ENCODE results near the gene CEP126.
"Not testable (repeated sequence)": the region's sequence is repeated elsewhere in the genome, so short reads cannot be mapped to it uniquely, and the experiment has no call there.

CEP126 gene

GRCh38 chr11:101955278-101955677 is 40.5 kb downstream of the CEP126 start:
- 100% methylated on average over 3 of the region's 3 CpGs for WGBS (ENCODE audit: insufficient coverage)

GRCh38 chr11:101955701-101956100 is 40.9 kb downstream of the CEP126 start:
- DNase-seq = no peak
- ChIA-PET CTCF (no interaction called here), POLR2A (no interaction called here)
- Histone ChIP-seq H3K9me3 (ENCODE audit: control extremely low read depth in 1 of 5, control insufficient read depth in 4 of 5, insufficient read depth in 2 of 5, low read depth in 1 of 5, low read length in 4 of 5) (no peaks in the 10 kb centered on the region), H3K4me1 (ENCODE audit: control extremely low read depth in 1 of 4, control insufficient read depth in 4 of 4, insufficient read depth in 4 of 4, low read length in 3 of 4) (no peaks in the 10 kb centered on the region), H3K27ac (ENCODE audit: insufficient read depth in 1 of 2, low read depth in 1 of 2, low read length in 2 of 2, poor library complexity in 1 of 2, severe bottlenecking in 2 of 2) (no peak overlapping the region), H3K36me3 (ENCODE audit: control insufficient read depth in 4 of 4, insufficient read depth in 4 of 4, low read length in 3 of 4) (peaks cover 0 to 25% (median 1%) of the 10 kb centered on the region in 4 experiments), H3K27me3 (replicated peaks in 2 of 5; ENCODE audit: control insufficient read depth in 4 of 5, insufficient read depth in 5 of 5, low read length in 4 of 5) (no peaks in the 10 kb centered on the region), H3K4me3 (ENCODE audit: control insufficient read depth in 1 of 7, extremely low read depth in 1 of 7, insufficient read depth in 4 of 7, low read depth in 2 of 7, low read length in 6 of 7) (no peak overlapping the region)
- 93% methylated on average over 5 of the region's 5 CpGs for WGBS (ENCODE audit: insufficient coverage)

More at GRCh38 chr11:101955278-101955677, 40.5 kb downstream of the CEP126 start:
- Histone ChIP-seq H3K4me3 (ENCODE audit: control insufficient read depth in 1 of 7, extremely low read depth in 1 of 7, insufficient read depth in 4 of 7, low read depth in 2 of 7, low read length in 6 of 7) (no peak overlapping the region), H3K9me3 (ENCODE audit: control extremely low read depth in 1 of 5, control insufficient read depth in 4 of 5, insufficient read depth in 2 of 5, low read depth in 1 of 5, low read length in 4 of 5) (no peaks in the 10 kb centered on the region), H3K27me3 (replicated peaks in 2 of 5; ENCODE audit: control insufficient read depth in 4 of 5, insufficient read depth in 5 of 5, low read length in 4 of 5) (no peaks in the 10 kb centered on the region), H3K4me1 (ENCODE audit: control extremely low read depth in 1 of 4, control insufficient read depth in 4 of 4, insufficient read depth in 4 of 4, low read length in 3 of 4) (no peaks in the 10 kb centered on the region), H3K27ac (ENCODE audit: insufficient read depth in 1 of 2, low read depth in 1 of 2, low read length in 2 of 2, poor library complexity in 1 of 2, severe bottlenecking in 2 of 2) (no peak overlapping the region), H3K36me3 (ENCODE audit: control insufficient read depth in 4 of 4, insufficient read depth in 4 of 4, low read length in 3 of 4) (peaks cover 0 to 25% (median 1%) of the 10 kb centered on the region in 4 experiments)
- ChIA-PET CTCF (no interaction called here), POLR2A (no interaction called here)
- no peak for DNase-seq

GRCh38 chr11:101960231-101960630 is 45.4 kb downstream of the CEP126 start:
- Histone ChIP-seq H3K27me3 (replicated peaks in 2 of 5; ENCODE audit: control insufficient read depth in 4 of 5, insufficient read depth in 5 of 5, low read length in 4 of 5) (no peaks in the 10 kb centered on the region), H3K9me3 (ENCODE audit: control extremely low read depth in 1 of 5, control insufficient read depth in 4 of 5, insufficient read depth in 2 of 5, low read depth in 1 of 5, low read length in 4 of 5) (no peaks in the 10 kb centered on the region), H3K36me3 (ENCODE audit: control insufficient read depth in 4 of 4, insufficient read depth in 4 of 4, low read length in 3 of 4) (peaks cover 0 to 22% (median 1%) of the 10 kb centered on the region in 4 experiments), H3K4me3 (ENCODE audit: control insufficient read depth in 1 of 7, extremely low read depth in 1 of 7, insufficient read depth in 4 of 7, low read depth in 2 of 7, low read length in 6 of 7) (no peak overlapping the region), H3K27ac (ENCODE audit: insufficient read depth in 1 of 2, low read depth in 1 of 2, low read length in 2 of 2, poor library complexity in 1 of 2, severe bottlenecking in 2 of 2) (no peak overlapping the region), H3K4me1 (ENCODE audit: control extremely low read depth in 1 of 4, control insufficient read depth in 4 of 4, insufficient read depth in 4 of 4, low read length in 3 of 4) (no peaks in the 10 kb centered on the region)
- POLR2A ChIA-PET = no interaction called here
- CTCF ChIA-PET = no interaction called here
- no peak for DNase-seq
- no CpG with 5 or more reads among the region's 1 CpG for WGBS (ENCODE audit: insufficient coverage)

- H3K27me3 ChIP-seq (replicated peaks in 2 of 5; ENCODE audit: control insufficient read depth in 4 of 5, insufficient read depth in 5 of 5, low read length in 4 of 5); H3K27ac ChIP-seq (ENCODE audit: insufficient read depth in 1 of 2, low read depth in 1 of 2, low read length in 2 of 2, poor library complexity in 1 of 2, severe bottlenecking in 2 of 2); H3K36me3 ChIP-seq (ENCODE audit: control insufficient read depth in 4 of 4, insufficient read depth in 4 of 4, low read length in 3 of 4); CTCF ChIA-PET; DNase-seq; H3K4me1 ChIP-seq (ENCODE audit: control extremely low read depth in 1 of 4, control insufficient read depth in 4 of 4, insufficient read depth in 4 of 4, low read length in 3 of 4); H3K4me3 ChIP-seq (ENCODE audit: control insufficient read depth in 1 of 7, extremely low read depth in 1 of 7, insufficient read depth in 4 of 7, low read depth in 2 of 7, low read length in 6 of 7); POLR2A ChIA-PET; H3K9me3 ChIP-seq (ENCODE audit: control extremely low read depth in 1 of 5, control insufficient read depth in 4 of 5, insufficient read depth in 2 of 5, low read depth in 1 of 5, low read length in 4 of 5): not testable (repeated sequence)
- 98% methylated on average over 9 of the region's 10 CpGs for WGBS (ENCODE audit: insufficient coverage)
These were observed 49.4 kb downstream of the CEP126 start for GRCh38 chr11:101964200-101964599.

- Histone ChIP-seq H3K9me3 (ENCODE audit: control extremely low read depth in 1 of 5, control insufficient read depth in 4 of 5, insufficient read depth in 2 of 5, low read depth in 1 of 5, low read length in 4 of 5) (peaks cover 0 to 4% (median 0%) of the 10 kb centered on the region in 5 experiments), H3K27ac (ENCODE audit: insufficient read depth in 1 of 2, low read depth in 1 of 2, low read length in 2 of 2, poor library complexity in 1 of 2, severe bottlenecking in 2 of 2) (no peak overlapping the region), H3K27me3 (replicated peaks in 2 of 5; ENCODE audit: control insufficient read depth in 4 of 5, insufficient read depth in 5 of 5, low read length in 4 of 5) (no peaks in the 10 kb centered on the region), H3K4me3 (ENCODE audit: control insufficient read depth in 1 of 7, extremely low read depth in 1 of 7, insufficient read depth in 4 of 7, low read depth in 2 of 7, low read length in 6 of 7) (no peak overlapping the region), H3K4me1 (ENCODE audit: control extremely low read depth in 1 of 4, control insufficient read depth in 4 of 4, insufficient read depth in 4 of 4, low read length in 3 of 4) (no peaks in the 10 kb centered on the region), H3K36me3 (ENCODE audit: control insufficient read depth in 4 of 4, insufficient read depth in 4 of 4, low read length in 3 of 4) (no peaks in the 10 kb centered on the region)
- CTCF ChIA-PET = interaction anchor here (0.7 to 1.5 kb wide), 3 partner anchors 10 to 199 kb away, joined by 3 to 6 read pairs (median 3); no protein-coding TSS in a partner anchor
- WGBS (ENCODE audit: insufficient coverage) = no CpG with 5 or more reads among the region's 2 CpGs
- POLR2A ChIA-PET = no interaction called here
- no peak for DNase-seq
These were observed 59.4 kb downstream of the CEP126 start for GRCh38 chr11:101974255-101974654.

- H3K36me3 ChIP-seq (ENCODE audit: control insufficient read depth in 4 of 4, insufficient read depth in 4 of 4, low read length in 3 of 4) = no peaks in the 10 kb centered on the region
- H3K9me3 ChIP-seq (ENCODE audit: control extremely low read depth in 1 of 5, control insufficient read depth in 4 of 5, insufficient read depth in 2 of 5, low read depth in 1 of 5, low read length in 4 of 5) = peaks cover 0 to 4% (median 0%) of the 10 kb centered on the region in 5 experiments
- no peak overlapping the region for H3K27ac ChIP-seq (ENCODE audit: insufficient read depth in 1 of 2, low read depth in 1 of 2, low read length in 2 of 2, poor library complexity in 1 of 2, severe bottlenecking in 2 of 2)
- ChIA-PET POLR2A (no interaction called here), CTCF (interaction anchor here (0.7 to 1.5 kb wide), 3 partner anchors 9 to 200 kb away, joined by 3 to 6 read pairs (median 3); no protein-coding TSS in a partner anchor)
- no peaks in the 10 kb centered on the region for H3K4me1 ChIP-seq (ENCODE audit: control extremely low read depth in 1 of 4, control insufficient read depth in 4 of 4, insufficient read depth in 4 of 4, low read length in 3 of 4)
- no peaks in the 10 kb centered on the region for H3K27me3 ChIP-seq (replicated peaks in 2 of 5; ENCODE audit: control insufficient read depth in 4 of 5, insufficient read depth in 5 of 5, low read length in 4 of 5)
- DNase-seq = no peak
- no CpG with 5 or more reads among the region's 1 CpG for WGBS (ENCODE audit: insufficient coverage)
- no peak overlapping the region for H3K4me3 ChIP-seq (ENCODE audit: control insufficient read depth in 1 of 7, extremely low read depth in 1 of 7, insufficient read depth in 4 of 7, low read depth in 2 of 7, low read length in 6 of 7)
These were observed 60.0 kb downstream of the CEP126 start for GRCh38 chr11:101974771-101975170.

GRCh38 chr11:101975734-101976133 is 60.9 kb downstream of the CEP126 start:
- POLR2A ChIA-PET = interaction anchor here (0.6 kb wide), 1 partner anchor 759 kb away, joined by 4 read pairs; no protein-coding TSS in a partner anchor
- H3K4me1 ChIP-seq (ENCODE audit: control extremely low read depth in 1 of 4, control insufficient read depth in 4 of 4, insufficient read depth in 4 of 4, low read length in 3 of 4) = no peaks in the 10 kb centered on the region
- CTCF ChIA-PET = no interaction called here
- peaks cover 0 to 4% (median 0%) of the 10 kb centered on the region in 5 experiments for H3K9me3 ChIP-seq (ENCODE audit: control extremely low read depth in 1 of 5, control insufficient read depth in 4 of 5, insufficient read depth in 2 of 5, low read depth in 1 of 5, low read length in 4 of 5)
- no peak overlapping the region for H3K4me3 ChIP-seq (ENCODE audit: control insufficient read depth in 1 of 7, extremely low read depth in 1 of 7, insufficient read depth in 4 of 7, low read depth in 2 of 7, low read length in 6 of 7)
- WGBS (ENCODE audit: insufficient coverage) = no CpG with 5 or more reads among the region's 2 CpGs
- no peaks in the 10 kb centered on the region for H3K36me3 ChIP-seq (ENCODE audit: control insufficient read depth in 4 of 4, insufficient read depth in 4 of 4, low read length in 3 of 4)
- no peak for DNase-seq
- H3K27ac ChIP-seq (ENCODE audit: insufficient read depth in 1 of 2, low read depth in 1 of 2, low read length in 2 of 2, poor library complexity in 1 of 2, severe bottlenecking in 2 of 2) = no peak overlapping the region
- H3K27me3 ChIP-seq (replicated peaks in 2 of 5; ENCODE audit: control insufficient read depth in 4 of 5, insufficient read depth in 5 of 5, low read length in 4 of 5) = no peaks in the 10 kb centered on the region

Data from common myeloid progenitor, CD34-positive (primary cell).